SU-DHL-6 (cell line): Measurements from ENCODE around the gene MEIKIN.

Source experiments
- H2AFZ ChIP-seq: fragments of 200-600 bp; sonication (generic); 2 replicates; pipeline ENCODE4 v1.6.1; 2014; ENCODE audit warnings: low read depth, mild to moderate bottlenecking, moderate library complexity, mixed read lengths, antibody characterized with exemption, low read length; ENCODE audit not compliant: severe bottlenecking
- H3F3A ChIP-seq: fragments of 200-600 bp; shearing (Covaris generic); 2 replicates; pipeline ENCODE4 v1.6.0; 2016; ENCODE audit warnings: antibody characterized with exemption, mild to moderate bottlenecking; ENCODE audit not compliant: insufficient read depth
- H3K27ac ChIP-seq: fragments of 200-600 bp; sonication (generic); 2 replicates; pipeline ENCODE4 v1.5.1; 2016; ENCODE audit warnings: low read depth, mild to moderate bottlenecking, low read length, moderate library complexity, mixed read lengths
- H3K27me3 ChIP-seq: fragments of 200-600 bp; sonication (generic), shearing (Covaris generic); 2 replicates; pipeline ENCODE4 v1.6.0; 2014; ENCODE audit warnings: mild to moderate bottlenecking, low read length
- H3K36me3 ChIP-seq: fragments of 200-600 bp; sonication (generic); 2 replicates; pipeline ENCODE4 v1.6.1; 2014; ENCODE audit warnings: mild to moderate bottlenecking, low read length, mixed read lengths
- H3K4me2 ChIP-seq: fragments of 300-600, 200-600 bp; shearing (Covaris generic), sonication (generic); 2 replicates; pipeline ENCODE4 v1.6.0; 2014; ENCODE audit warnings: low read length, low read depth, mild to moderate bottlenecking; ENCODE audit not compliant: poor library complexity, severe bottlenecking
- H3K4me3 ChIP-seq: fragments of 200-600 bp; sonication (generic); 2 replicates; pipeline ENCODE4 v1.5.1; 2014; ENCODE audit warnings: antibody characterized with exemption, low read length, mild to moderate bottlenecking, mixed read lengths; ENCODE audit not compliant: insufficient read depth, poor library complexity, severe bottlenecking
- H3K79me2 ChIP-seq: fragments of 200-600 bp; sonication (generic); 2 replicates; pipeline ENCODE4 v1.6.1; 2014; ENCODE audit warnings: mild to moderate bottlenecking, low read length, moderate library complexity; ENCODE audit not compliant: insufficient read depth
- H3K9ac ChIP-seq: fragments of 200-600 bp; sonication (generic); 2 replicates; pipeline ENCODE4 v1.7.0; 2014; ENCODE audit warnings: mild to moderate bottlenecking, low read length
- H3K9me2 ChIP-seq: fragments of 200-600 bp; sonication (generic); replicated peaks from 2 replicates; pipeline ENCODE4 v1.6.1; 2014; ENCODE audit warnings: low read length; ENCODE audit not compliant: insufficient read depth
- H3K9me3 ChIP-seq: fragments of 200-600 bp; sonication (generic); 2 replicates; pipeline ENCODE4 v1.6.1; 2014; ENCODE audit warnings: low read length, mixed read lengths; ENCODE audit not compliant: insufficient read depth
- H4K20me1 ChIP-seq: fragments of 200-600 bp; sonication (generic); 2 replicates; pipeline ENCODE4 v1.6.1; 2014; ENCODE audit warnings: low read depth, mild to moderate bottlenecking, antibody characterized with exemption, low read length, moderate library complexity, mixed read lengths
- EZH2phosphoT487 ChIP-seq: fragments of 200-600 bp; sonication (generic), shearing (Covaris generic); conservative IDR thresholded peaks from 2 replicates; pipeline ENCODE4 v1.6.1; 2018; ENCODE audit warnings: mild to moderate bottlenecking, antibody characterized with exemption, low read length, moderate library complexity, mixed read lengths
- TF ChIP-seq, protein P1 (sequence below): fragments of 200-600 bp; sonication (generic); IDR thresholded peaks from one replicate; pipeline ENCODE4 v1.5.1; 2017; ENCODE audit warnings: antibody characterized with exemption, mild to moderate bottlenecking, low read length, moderate library complexity; ENCODE audit not compliant: insufficient read depth, poor library complexity, severe bottlenecking

The MEIKIN gene

DNA sequence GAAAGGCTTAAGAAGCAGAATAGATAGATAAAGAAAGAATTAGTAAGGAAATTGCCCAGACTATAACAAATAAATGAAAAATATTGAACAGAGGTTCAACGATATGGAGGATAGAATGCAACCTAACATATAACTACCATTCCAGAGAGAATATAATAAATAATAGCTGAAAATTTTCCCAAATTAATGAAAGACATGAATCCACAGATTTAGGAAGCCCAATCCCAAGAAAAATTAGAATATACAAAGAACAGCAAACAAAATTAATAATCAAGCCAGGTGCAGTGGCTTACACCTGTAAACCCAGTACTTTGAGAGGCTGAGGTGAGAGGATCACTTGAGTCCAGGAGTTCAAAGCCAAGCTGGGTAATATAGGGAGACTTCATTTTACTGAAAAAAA lies 120.8 kb downstream of the MEIKIN start:
- no peaks in the 10 kb centered on the region for H3K27me3 ChIP-seq
- no peaks in the 10 kb centered on the region for H3F3A ChIP-seq
- H3K9me3 ChIP-seq, result no peaks in the 10 kb centered on the region
- TF ChIP-seq, protein P1, sequence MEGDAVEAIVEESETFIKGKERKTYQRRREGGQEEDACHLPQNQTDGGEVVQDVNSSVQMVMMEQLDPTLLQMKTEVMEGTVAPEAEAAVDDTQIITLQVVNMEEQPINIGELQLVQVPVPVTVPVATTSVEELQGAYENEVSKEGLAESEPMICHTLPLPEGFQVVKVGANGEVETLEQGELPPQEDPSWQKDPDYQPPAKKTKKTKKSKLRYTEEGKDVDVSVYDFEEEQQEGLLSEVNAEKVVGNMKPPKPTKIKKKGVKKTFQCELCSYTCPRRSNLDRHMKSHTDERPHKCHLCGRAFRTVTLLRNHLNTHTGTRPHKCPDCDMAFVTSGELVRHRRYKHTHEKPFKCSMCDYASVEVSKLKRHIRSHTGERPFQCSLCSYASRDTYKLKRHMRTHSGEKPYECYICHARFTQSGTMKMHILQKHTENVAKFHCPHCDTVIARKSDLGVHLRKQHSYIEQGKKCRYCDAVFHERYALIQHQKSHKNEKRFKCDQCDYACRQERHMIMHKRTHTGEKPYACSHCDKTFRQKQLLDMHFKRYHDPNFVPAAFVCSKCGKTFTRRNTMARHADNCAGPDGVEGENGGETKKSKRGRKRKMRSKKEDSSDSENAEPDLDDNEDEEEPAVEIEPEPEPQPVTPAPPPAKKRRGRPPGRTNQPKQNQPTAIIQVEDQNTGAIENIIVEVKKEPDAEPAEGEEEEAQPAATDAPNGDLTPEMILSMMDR, result no peak
- no peak for TF ChIP-seq EZH2phosphoT487
- H3K27ac ChIP-seq, result no peak overlapping the region
- H3K36me3 ChIP-seq, result no peaks in the 10 kb centered on the region
- H3K4me2 ChIP-seq, result no peak overlapping the region
- no peak overlapping the region for H3K9ac ChIP-seq
- no peaks in the 10 kb centered on the region for H4K20me1 ChIP-seq
- no peaks in the 10 kb centered on the region for H3K79me2 ChIP-seq
- H2AFZ ChIP-seq, result no peak overlapping the region
- H3K4me3 ChIP-seq, result no peak overlapping the region
- H3K9me2 ChIP-seq, result no peaks in the 10 kb centered on the region

DNA sequence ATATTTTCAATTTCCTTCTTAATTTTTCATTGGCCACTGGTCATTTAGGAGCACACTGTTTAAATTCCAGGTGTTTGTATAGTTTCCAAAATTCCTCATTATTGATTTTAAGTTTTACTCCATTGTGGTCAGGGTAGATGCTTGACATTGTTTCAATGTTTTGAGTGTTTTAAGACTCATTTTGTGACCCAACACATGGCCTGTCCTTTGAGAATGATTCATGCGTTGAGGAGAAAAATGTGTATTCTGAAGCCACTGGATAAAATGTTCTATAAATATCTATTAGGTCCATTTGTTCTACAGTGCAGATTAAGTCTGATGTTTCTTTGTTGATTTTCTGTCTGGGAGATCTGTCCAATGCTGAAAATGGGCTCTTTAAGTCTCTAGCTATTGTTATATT lies 124.2 kb downstream of the MEIKIN start:
- Histone ChIP-seq H3K27ac (no peak overlapping the region), H3K9ac (no peak overlapping the region), H3K36me3 (no peaks in the 10 kb centered on the region), H3K4me2 (no peak overlapping the region), H3K79me2 (no peaks in the 10 kb centered on the region), H3K9me2 (no peaks in the 10 kb centered on the region), H3K9me3 (no peaks in the 10 kb centered on the region), H3F3A (no peaks in the 10 kb centered on the region), H3K27me3 (no peaks in the 10 kb centered on the region), H4K20me1 (no peaks in the 10 kb centered on the region), H2AFZ (no peak overlapping the region), H3K4me3 (no peak overlapping the region)
- TF ChIP-seq, protein P1, result no peak
- no peak for TF ChIP-seq EZH2phosphoT487

DNA sequence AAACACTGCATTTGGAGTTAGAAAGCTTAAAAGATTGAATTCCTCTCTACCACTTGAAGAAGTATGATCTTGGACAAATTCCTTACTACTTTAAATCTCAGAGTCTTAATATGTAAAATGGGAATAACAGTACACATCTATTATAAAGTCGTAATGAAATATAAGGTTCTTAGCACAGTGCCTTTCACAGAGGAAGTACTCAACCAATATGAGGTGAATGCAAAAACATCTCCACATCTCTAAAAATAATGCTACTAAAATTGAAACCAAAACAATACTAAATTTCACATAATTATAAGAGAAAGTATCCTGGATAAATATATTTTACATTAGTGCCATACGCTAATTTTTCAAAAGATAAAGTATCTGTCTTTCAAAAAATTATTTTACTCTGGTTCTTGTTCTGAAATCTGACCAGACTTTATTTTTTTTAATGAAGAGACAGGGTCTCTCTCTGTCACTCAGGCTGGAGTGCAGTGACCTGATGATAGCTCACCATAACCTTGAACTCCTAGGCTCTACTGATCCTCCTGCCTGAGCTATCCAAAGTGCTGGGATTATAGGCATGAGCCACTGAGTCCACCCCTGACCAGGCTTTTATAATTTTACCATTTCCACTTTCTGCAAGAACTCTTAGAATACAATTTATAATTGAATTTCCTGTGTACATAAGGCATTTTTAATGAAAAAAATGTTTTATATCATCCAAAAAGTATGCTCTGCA lies 127.3 kb downstream of the MEIKIN start:
- Histone ChIP-seq H3K27ac (no peak overlapping the region), H4K20me1 (no peaks in the 10 kb centered on the region), H3K9ac (no peak overlapping the region), H3K9me2 (no peaks in the 10 kb centered on the region), H3K36me3 (no peaks in the 10 kb centered on the region), H2AFZ (no peak overlapping the region), H3K4me2 (no peak overlapping the region), H3K4me3 (no peak overlapping the region), H3K27me3 (no peaks in the 10 kb centered on the region), H3F3A (no peaks in the 10 kb centered on the region), H3K79me2 (no peaks in the 10 kb centered on the region), H3K9me3 (no peaks in the 10 kb centered on the region)
- TF ChIP-seq, protein P1, result no peak
- TF ChIP-seq EZH2phosphoT487, result no peak
